HG03342 (cell line): Measurements from ENCODE around the gene LDLRAD4.

Source experiments
- ATAC-seq: cut with Tn5 transposase; IDR thresholded peaks from one replicate; pipeline ENCODE4 v1.9.1; 2021; ENCODE audit warnings: mild to moderate bottlenecking, moderate library complexity; ENCODE audit not compliant: unreplicated experiment

The LDLRAD4 gene

DNA sequence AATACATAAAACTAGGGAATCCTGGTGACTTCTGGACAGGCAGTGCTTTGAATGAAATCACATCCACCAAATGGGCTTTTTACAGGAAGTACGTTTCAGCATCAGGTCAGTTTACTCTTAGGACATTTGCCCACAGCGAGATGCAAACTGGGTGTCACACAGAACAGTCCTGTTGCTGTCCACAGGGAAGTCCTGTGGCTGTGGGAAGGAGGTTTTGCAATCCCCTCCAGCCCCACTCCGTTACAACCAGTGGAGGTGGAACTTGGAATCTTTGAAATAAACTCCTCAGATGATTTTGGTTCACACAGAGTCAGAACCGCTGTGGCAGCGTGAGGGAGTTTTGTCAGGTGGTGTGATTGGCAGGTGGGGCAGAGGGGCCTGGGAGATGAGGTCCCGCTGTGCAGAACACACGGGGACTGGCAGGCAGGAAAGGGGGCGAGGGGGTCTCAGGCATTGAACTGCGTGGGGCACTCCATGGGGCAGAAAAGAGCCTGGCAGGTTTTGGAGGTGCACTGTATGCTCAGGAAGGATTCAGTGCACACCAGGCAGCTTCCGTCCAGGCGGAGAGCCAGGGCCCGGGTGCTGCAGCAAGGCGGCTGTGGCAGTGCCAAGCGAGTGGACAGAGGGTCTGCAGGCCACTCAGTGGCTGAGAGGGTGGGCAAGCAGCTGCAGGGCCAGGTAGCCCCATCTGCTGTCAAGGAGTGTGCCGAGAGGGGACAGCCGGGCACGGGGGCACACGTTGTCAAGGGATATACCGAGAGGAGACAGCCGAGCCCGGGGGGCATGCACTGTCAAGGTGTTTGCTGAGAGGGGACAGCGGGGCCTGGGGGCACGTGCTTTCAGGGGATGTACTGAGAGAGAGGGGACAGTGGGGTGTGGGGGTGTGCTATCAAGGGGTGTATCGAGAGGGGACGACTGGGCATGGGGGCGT lies 148.7 kb downstream of the LDLRAD4 start:
- ATAC-seq: no peak

DNA sequence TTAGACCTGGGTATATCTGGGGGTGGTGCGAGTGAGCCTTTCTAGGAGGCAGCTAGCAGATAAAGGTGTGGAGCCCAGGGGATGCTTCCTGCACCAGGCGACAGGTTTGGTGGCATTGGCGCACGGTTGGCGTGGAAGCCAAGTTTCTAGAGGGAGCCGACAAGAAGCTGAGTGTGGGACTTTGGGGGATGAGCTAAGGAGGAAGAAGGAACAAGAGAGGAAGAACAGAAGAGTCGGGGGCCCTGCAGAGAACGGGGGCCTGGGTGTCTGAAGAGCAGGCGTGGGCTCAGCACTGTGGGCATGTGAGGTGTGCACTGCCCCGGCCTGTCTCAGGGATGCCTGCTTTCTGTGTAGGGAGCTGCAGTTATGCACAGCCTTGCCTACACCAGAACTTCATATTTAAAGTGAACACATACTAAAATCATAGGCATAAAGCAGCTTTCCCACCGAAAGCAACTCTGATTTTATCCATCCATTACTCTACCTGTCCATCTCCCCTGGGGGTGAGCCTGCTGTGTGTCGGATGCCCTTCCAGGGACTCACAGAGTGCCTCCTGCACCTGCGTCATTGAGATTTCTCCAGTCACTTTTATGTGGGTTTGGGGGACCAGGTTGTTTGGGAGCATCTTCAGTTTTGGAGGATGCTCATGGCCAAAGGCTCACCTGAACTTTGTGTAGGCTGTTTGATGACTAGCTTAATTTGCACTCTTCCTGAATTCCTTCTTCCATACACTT lies 149.7 kb downstream of the LDLRAD4 start:
- ATAC-seq: no peak

DNA sequence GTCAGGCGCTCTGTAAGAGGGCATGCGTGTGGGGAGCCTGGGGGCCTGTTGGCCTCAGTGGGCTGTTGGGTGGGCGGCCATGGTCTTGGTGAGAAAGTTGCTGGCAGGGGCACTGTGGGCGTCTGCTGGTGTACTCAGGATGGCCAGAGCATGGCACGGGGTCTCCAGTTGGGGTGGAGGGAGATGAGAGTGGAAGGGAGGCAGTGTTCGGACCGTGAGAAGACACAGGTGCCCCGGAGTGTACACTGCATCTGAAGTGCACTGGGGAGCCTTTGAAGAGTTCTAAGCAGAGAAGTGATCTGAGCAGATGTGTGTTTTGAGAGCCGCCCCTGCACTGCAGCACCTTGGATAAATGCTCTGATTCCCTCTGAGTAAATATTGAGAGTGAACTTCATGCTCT lies 150.8 kb downstream of the LDLRAD4 start:
- no peak for ATAC-seq

- ATAC-seq: no peak
Measured at GRCh38 chr18:13369756-13370510, 151.4 kb downstream of the LDLRAD4 start.

DNA sequence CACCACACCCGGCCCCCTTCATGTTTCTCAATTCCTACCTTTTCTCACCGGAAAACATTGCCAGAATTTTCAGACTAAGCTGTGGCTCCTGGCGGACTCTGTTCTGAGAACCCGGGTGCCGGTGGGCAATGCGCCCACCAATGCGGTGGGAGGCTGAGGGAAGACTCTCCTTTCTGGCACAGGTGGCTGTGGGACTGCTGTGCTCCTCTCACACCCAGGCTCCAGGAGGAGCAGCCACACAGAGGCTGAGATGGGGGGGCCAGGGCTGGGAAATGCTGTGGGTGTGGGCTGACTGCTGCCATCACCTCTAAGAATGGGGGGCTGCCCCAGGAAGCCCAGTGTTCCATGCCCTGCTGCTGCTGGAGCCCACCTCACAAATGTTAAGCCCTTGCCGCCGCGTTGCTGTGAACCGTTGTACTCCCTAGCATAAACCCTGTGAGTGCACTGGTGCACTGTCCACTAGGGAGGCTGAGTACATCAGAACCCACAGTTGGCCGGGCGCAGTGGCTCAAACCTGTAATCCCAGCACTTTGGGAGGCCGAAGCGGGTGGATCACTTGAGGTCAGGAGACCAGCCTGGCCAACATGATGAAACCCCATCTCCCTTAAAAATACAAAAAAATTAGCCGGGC lies 152.6 kb downstream of the LDLRAD4 start:
- ATAC-seq: no peak

DNA sequence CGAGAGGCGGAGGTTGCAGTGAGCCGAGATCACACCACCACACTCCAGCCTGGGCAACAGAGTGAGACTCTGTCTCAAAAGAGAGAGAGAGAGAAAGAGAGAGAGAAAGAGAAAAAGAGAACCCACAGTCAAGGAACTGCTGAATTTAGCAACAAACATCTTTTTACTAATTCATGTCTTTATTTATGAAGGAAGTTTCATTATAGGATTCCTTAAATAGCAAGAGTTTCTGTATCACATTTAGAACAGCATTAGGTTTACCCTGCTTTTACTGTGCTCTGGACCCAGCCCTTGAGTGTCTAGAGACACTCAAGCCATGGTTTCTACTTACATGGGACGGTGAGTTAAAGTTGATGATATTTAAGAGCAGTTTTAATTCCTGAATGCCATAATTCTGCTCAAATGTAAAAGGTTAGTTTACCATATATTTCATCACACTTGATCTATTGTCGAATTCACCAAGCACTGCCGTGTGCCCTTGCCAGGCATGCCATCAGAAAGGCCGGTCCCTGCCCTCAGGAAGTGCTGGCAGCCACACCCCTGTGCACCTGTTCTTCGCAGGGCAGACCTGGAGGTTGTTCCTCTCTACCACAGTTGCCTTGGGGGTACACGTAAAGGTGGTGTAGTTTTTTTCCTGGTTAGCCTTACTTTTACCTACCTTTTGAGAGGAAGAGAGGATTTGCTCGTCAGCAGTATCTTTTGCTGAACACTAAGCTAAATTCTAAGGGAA lies 153.3 kb downstream of the LDLRAD4 start:
- no peak for ATAC-seq

- no peak for ATAC-seq
Measured at GRCh38 chr18:13372531-13372951, 154.0 kb downstream of the LDLRAD4 start.

GRCh38 chr18:13374096-13374467 lies 155.5 kb downstream of the LDLRAD4 start:
- ATAC-seq: no peak

GRCh38 chr18:13374468-13375301 lies 156.1 kb downstream of the LDLRAD4 start:
- ATAC-seq: no peak

- ATAC-seq: peak; percentile 82
Measured at GRCh38 chr18:13375302-13376255, 157.0 kb downstream of the LDLRAD4 start.

DNA sequence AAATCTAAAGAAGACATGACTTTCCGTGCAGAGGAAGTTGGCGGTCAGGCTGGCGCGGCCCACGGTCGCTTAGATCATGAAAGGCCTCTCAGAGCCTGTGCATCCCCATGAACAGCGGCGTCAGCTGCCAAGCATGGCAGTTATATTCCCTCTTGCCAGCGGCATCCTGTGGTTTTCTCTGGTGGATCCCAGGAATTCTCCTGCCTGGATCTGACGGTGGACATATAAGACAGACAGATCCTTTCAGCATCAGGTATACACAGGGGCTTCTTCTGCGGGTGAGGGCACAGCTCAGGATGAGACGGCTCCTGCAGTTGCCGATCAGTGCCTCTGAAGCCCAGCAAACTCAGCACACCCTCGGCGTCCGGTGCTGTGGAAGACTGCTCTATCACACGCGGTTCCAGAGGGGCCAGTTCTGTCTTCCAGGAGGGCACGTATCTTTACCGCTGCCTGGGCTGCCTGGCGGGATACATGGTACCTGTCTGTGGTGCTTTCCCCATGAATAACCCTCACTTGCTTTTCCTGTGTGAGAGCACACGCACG lies 157.8 kb downstream of the LDLRAD4 start:
- no peak for ATAC-seq

DNA sequence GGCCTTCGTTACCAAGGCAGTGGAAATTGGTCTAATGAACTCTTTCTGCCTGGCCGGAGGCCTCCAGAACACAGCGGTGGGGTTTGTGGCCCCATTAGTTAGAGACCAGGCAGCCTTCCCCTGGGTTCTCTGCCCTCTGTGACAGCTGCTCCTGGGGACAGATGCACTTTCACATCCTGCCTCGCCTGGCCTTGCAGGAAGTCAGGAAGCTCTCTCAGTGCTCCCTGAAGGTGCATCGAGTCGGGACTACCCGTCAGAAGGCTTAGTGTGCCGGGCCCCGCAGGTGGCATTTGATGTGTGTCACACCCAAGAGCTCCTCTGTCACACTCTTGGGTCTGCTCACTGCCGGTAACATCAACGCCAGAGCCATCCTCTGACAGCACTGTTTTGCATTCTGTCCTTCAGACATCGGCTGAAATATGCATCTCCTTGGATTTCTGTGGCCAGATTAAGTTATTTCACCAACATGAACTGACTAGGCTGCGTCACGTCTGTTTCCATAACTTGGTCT lies 158.3 kb downstream of the LDLRAD4 start:
- ATAC-seq: no peak

DNA sequence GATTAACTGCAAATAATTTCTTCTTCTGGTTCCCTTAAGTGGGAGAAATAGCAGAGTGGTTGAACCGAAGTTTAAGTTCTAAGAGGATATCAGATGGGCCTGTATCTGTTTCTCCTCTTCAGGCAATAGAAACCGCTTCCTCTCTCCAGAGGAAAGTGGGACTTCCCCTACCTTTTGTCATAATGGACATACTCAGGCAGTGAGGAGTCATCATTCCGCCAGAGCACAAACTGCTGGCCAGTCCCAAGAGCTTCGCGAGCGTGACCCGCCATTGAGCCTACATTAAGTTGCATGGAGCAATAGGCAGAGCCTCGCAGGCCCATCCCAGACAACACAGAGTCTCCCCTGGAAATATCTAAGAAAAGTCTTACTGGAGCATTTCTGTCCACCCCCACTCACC lies 158.9 kb downstream of the LDLRAD4 start:
- no peak for ATAC-seq

- ATAC-seq: no peak
Measured at GRCh38 chr18:13378150-13378549, 159.6 kb downstream of the LDLRAD4 start.

DNA sequence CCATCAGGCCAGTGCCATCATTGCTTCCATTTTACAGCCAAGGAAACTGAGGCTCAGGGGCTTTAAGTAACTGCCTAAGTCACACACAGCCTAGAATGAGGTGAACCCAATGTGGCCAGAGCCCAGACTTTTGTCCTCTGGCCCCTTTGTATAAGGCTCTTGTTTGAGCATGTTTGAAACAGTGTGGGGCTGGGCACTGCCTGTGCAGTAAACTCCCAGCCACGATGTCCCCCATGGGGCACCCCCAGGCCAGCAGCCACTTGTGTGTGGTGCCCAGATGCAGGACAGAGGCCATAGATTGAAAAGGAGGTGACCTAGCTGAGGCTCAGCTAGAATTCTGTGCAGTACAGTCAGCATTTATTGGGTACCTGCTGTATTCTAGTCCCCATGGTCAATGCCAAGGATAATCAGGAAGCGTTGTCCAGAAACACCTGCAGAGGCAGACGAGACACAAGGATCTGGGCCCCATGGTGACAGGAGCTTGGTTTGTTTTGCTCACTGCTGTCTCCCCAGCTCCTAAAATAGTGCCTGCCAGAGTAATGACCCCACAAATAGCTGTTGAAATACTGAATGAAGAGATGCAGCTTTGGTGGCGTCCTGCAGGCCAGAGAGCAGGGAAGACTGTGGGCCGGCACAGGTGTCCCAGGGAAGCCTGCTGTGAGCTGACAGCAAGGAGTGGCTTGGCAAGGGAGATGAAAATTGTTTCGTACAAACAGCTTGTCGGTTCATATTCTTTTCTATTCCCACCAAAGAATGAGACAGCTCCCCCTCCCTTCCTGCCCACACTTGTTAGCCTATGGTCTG lies 160.7 kb downstream of the LDLRAD4 start:
- ATAC-seq: no peak

- ATAC-seq: no peak
Measured at GRCh38 chr18:13379930-13380690, 161.6 kb downstream of the LDLRAD4 start.
